OCI-LY7 (cell line): ENCODE data around the gene ACTR6. TPM values are rescaled to one million over a fixed set of nuclear protein-coding genes. Genes with fewer than 3 reads are reported as not detected.

ENCODE experiments used
- Bru-seq: library from RNA; stranded (reverse); fragments of 400-500 nt; gene quantifications from one replicate; lab custom pipeline; 2021; lab: Mats Ljungman, UMichigan
- BruChase-seq, 2 experiments: library from RNA; stranded (reverse); fragments of 400-500 nt; gene quantifications; one replicate each; lab custom pipeline; 2021; lab: Mats Ljungman, UMichigan
- BruUV-seq: library from RNA; stranded (reverse); fragments of 400-500 nt; replicated peaks from 2 replicates; lab custom pipeline; 2021; lab: Mats Ljungman, UMichigan
- CTCF ChIA-PET: fragments of 300-600 bp; sonication (Branson Sonifier 250); formaldehyde crosslinking; loops from one replicate; lab custom pipeline; 2022; ENCODE audit warnings: antibody characterized with exemption; ENCODE audit not compliant: unreplicated experiment; lab: Charles Lee
- POLR2A ChIA-PET: fragments of 300-600 bp; sonication (Branson Sonifier 250); formaldehyde crosslinking; loops from one replicate; lab custom pipeline; 2022; ENCODE audit warnings: antibody characterized with exemption; lab: Charles Lee
- DNase-seq: peaks from one replicate; pipeline ENCODE4 v3.0.0-alpha.2; 2015; ENCODE audit warnings: low spot score
- H2AFZ ChIP-seq: fragments of 200-600 bp; sonication (generic), shearing (Covaris generic); 2 replicates; pipeline ENCODE4 v1.6.1; 2014; ENCODE audit warnings: mild to moderate bottlenecking, antibody characterized with exemption, low read length, moderate library complexity
- H3K27ac ChIP-seq: fragments of 200-600 bp; sonication (generic); 2 replicates; pipeline ENCODE4 v1.5.1; 2014; ENCODE audit warnings: mixed run types, low read depth, mild to moderate bottlenecking, moderate library complexity, low read length, inconsistent platforms; ENCODE audit not compliant: poor library complexity, severe bottlenecking
- H3K36me3 ChIP-seq: fragments of 200-600 bp; sonication (generic); 2 replicates; pipeline ENCODE4 v1.6.1; 2014; ENCODE audit warnings: mild to moderate bottlenecking, antibody characterized with exemption, low read length, moderate library complexity, mixed read lengths; ENCODE audit not compliant: insufficient read depth
- H3K4me1 ChIP-seq: fragments of 200-600 bp; sonication (generic); 2 replicates; pipeline ENCODE4 v1.5.1; 2014; ENCODE audit warnings: mild to moderate bottlenecking, low read length; ENCODE audit not compliant: insufficient read depth, poor library complexity, severe bottlenecking
- H3K4me2 ChIP-seq: fragments of 200-600 bp; sonication (generic); 2 replicates; pipeline ENCODE4 v1.6.1; 2014; ENCODE audit warnings: mild to moderate bottlenecking, low read length
- H3K4me3 ChIP-seq: fragments of 200-600 bp; sonication (generic); 2 replicates; pipeline ENCODE4 v1.5.1; 2014; ENCODE audit warnings: mild to moderate bottlenecking, low read depth, low read length; ENCODE audit not compliant: poor library complexity, severe bottlenecking
- H3K79me2 ChIP-seq: fragments of 200-600 bp; sonication (generic); 2 replicates; pipeline ENCODE4 v1.6.1; 2016; ENCODE audit warnings: low read depth, mild to moderate bottlenecking, low read length, moderate library complexity, mixed read lengths; ENCODE audit not compliant: insufficient read depth
- H3K9me2 ChIP-seq: fragments of 200-600 bp; sonication (generic); 2 replicates; pipeline ENCODE4 v1.6.1; 2016; ENCODE audit warnings: mild to moderate bottlenecking, low read length, mixed read lengths; ENCODE audit not compliant: insufficient read depth
- H3K9me3 ChIP-seq: fragments of 200-600 bp; sonication (generic); 2 replicates; pipeline ENCODE4 v1.6.1; 2014; ENCODE audit warnings: mild to moderate bottlenecking, mixed run types, low read length, mixed read lengths
- H4K20me1 ChIP-seq: fragments of 200-600 bp; sonication (generic); 2 replicates; pipeline ENCODE4 v1.6.1; 2014; ENCODE audit warnings: mild to moderate bottlenecking, antibody characterized with exemption, low read length, moderate library complexity, mixed read lengths; ENCODE audit not compliant: insufficient read depth
- CTCF ChIP-seq: fragments of 200-600 bp; sonication (generic); conservative IDR thresholded peaks from 2 replicates; pipeline ENCODE4 v1.5.1; 2014; ENCODE audit warnings: mild to moderate bottlenecking, antibody characterized with exemption, low read length, moderate library complexity, mixed read lengths
- EZH2phosphoT487 ChIP-seq: fragments of 200-600 bp; sonication (generic); IDR thresholded peaks from 2 replicates; pipeline ENCODE4 v1.6.1; 2018; ENCODE audit warnings: low read depth, borderline replicate concordance, mild to moderate bottlenecking, mixed run types, antibody characterized with exemption, low read length, moderate library complexity, mixed read lengths
- intact Hi-C: fragments of 100-400 bp; cut with micrococcal nuclease; formaldehyde crosslinking; loops from one replicate; pipeline ENCODE4 v1.10.0; 2022; ENCODE audit not compliant: unreplicated experiment
- long read RNA-seq: library from polyadenylated mRNA; stranded (forward); transcript quantifications from one replicate; pipeline ENCODE4 v2.0.0, GENCODE V29; 2022
- total RNA-seq, 2 experiments: library from RNA; depleted of rRNA in 1 of 2; stranded (reverse); fragments of >200 nt in 1 of 2; shearing (Covaris generic) in 1 of 2; gene quantifications; 2 replicates each; pipeline ENCODE4 v1.2.3, GENCODE V29; 2014 to 2022

ACTR6 gene
- total RNA-seq (2014; rRNA removed; shearing (Covaris generic)), result 14.6 and 22.2 TPM in 2 replicates
- total RNA-seq (2022), result 35.2 and 37.6 TPM in 2 replicates
- Bru-seq, nascent RNA, result percentile 75 among the genes with signal in this experiment
- BruChase-seq, experiment 1, labeled RNA remaining after a 6-hour chase, result percentile 66 among the genes with signal in this experiment
- percentile 73 among the genes with signal in this experiment for BruChase-seq, experiment 2, labeled RNA remaining after a 2-hour chase
- long read RNA-seq, transcript ACTR6-201 (11 exons, 2,464 nt), result major isoform, 62 of 83 reads
- long read RNA-seq, transcript ACTR6-204 (11 exons, 1,747 nt), result minor isoform, 5 of 83 reads
- long read RNA-seq, partial matches to known transcripts, result 2 of 83 reads
- long read RNA-seq, other reads (novel, unspliced or antisense), result 10 of 83 reads

GRCh38 chr12:100200463-100201181 lies at the start of gene ACTR6:
ACTR6 (plus strand) TSS chr12:100200815; CDS start chr12:100200852, 37 bp downstream.
- Histone ChIP-seq H3K36me3 (peaks cover 22% of the 10 kb centered on the region), H2AFZ (peak within 1 kb of the TSS; percentile 95), H3K79me2 (peaks cover 51% of the 10 kb centered on the region), H3K4me3 (peak within 1 kb of the TSS; percentile 89), H3K4me2 (peak within 1 kb of the TSS; percentile 83), H3K9me3 (no peaks in the 10 kb centered on the region), H3K4me1 (peaks cover 30% of the 10 kb centered on the region), H3K27ac (peak within 1 kb of the TSS; percentile 69), H3K9me2 (no peaks in the 10 kb centered on the region), H4K20me1 (no peaks in the 10 kb centered on the region)
- BruUV-seq, result TSS peak; percentile 94
- POLR2A ChIA-PET, result interaction anchor here (0.6 to 3.3 kb wide), 4 partner anchors 8 to 446 kb away, joined by 3 to 11 read pairs (median 4); partner anchors contain the start of genes DEPDC4 and SCYL2
- TF ChIP-seq EZH2phosphoT487, result no peak
- no peak for TF ChIP-seq CTCF
- CTCF ChIA-PET, result interaction anchor here (0.5 kb wide), 1 partner anchor 28 kb away, joined by 3 read pairs; no protein-coding TSS in a partner anchor
- intact Hi-C loops, result loop anchor here (1.0 to 5.0 kb wide), 2 partner anchors 58 to 67 kb away; partner anchors contain the start of genes BLTP3B, DEPDC4 and SCYL2
- DNase-seq, result peak; percentile 97

- BruUV-seq, result no TSS peak
- Histone ChIP-seq H3K4me1 (no peaks in the 10 kb centered on the region), H3K4me2 (no peak overlapping the region), H3K4me3 (no peak overlapping the region), H4K20me1 (no peaks in the 10 kb centered on the region), H3K36me3 (peaks cover 3% of the 10 kb centered on the region; the same call in 1 of the 2 replicates), H2AFZ (no peak overlapping the region), H3K79me2 (no peaks in the 10 kb centered on the region), H3K9me3 (no peaks in the 10 kb centered on the region), H3K27ac (no peak overlapping the region), H3K9me2 (no peaks in the 10 kb centered on the region)
- no peak for DNase-seq
- ChIA-PET POLR2A (no interaction called here), CTCF (no interaction called here)
- intact Hi-C loops, result no loop called here
- TF ChIP-seq EZH2phosphoT487 (no peak), CTCF (no peak)
Observed at GRCh38 chr12:100151769-100152168, 48.8 kb upstream of the ACTR6 start.
